HG03025 (cell line): Measurements from ENCODE around the gene TPTE2.
"Not testable (repeated sequence)": the region's sequence is repeated elsewhere in the genome, so short reads cannot be mapped to it uniquely, and the experiment has no call there.

Experiments used
- ATAC-seq: cut with Tn5 transposase; IDR thresholded peaks from one replicate; pipeline ENCODE4 v1.9.1; 2021; ENCODE audit warnings: mild to moderate bottlenecking, moderate library complexity; ENCODE audit not compliant: unreplicated experiment, low FRiP score

TPTE2 gene

DNA sequence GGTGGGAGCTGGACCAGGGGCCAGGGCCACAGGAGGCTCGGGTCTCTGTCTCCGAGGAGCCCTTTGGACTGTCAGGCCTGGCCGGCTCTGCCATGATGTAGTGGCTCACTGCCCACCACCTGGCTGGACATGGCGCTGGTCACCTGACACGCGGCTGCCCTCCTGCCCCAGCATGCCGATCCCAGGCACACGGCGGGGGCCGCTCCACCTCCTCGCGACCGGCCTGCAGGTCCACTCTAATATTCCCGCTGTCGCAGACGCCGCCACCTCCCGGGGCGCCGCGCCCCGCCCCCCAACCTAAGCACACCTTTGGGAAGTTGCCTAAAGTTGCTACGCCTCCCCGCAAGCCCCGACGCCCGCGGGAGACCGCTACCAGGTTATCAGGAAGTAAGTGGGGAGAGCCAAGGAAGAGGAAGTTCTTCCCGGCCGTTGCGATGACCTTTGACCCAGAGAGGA, at the start of gene TPTE2:
TSS of gene TPTE2 (minus strand) at position 406 of the 456 bp plus-strand sequence. CDS start 58,298 bp downstream, outside the sequence.
- not testable (repeated sequence) for ATAC-seq

DNA sequence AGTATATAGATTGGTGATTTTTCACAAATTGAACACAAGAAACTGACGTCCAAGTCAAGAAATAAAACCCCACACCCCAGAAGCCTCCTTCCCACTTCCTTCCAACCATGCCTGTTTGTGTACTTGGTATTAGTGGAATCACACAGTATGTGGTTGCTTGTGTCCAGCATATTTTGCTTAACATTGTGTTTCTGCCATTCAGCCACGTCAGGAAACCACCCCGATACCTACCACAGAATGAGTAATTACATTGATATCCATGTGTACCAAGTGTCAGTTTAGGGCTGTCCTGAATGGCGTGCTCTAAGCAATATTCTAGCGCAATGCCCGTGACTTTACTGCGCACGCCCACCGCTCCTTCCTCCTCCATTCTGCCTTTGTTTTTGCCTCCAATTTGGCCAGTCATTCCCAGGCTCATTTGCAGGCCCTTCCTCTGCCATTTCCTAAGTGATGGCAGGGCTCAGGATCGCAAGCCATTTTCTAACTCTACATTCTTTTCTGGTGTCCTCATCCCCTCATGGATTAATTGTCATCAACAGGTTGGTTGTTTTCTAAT, 46.3 kb upstream of the TPTE2 start:
- ATAC-seq: no peak

DNA sequence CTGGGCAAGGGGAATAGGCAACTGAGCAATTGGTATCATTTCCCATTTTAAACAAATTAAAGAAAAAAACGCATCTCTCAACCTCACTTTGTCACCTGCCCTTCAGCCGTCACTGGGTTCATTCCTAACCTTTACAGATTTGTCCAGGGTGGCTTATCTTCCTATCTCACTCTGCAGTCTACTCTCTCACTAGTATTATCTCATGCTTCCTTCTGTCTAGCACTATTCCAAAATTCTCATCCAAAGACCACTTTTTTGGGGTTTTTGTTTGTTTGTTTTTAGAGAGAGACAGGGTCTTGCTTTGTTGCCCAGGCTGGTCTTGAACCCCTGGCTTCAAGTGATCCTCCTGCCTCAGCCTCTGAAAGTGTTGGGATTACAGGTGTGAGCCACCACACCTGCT, 45.4 kb upstream of the TPTE2 start:
- ATAC-seq: no peak

DNA sequence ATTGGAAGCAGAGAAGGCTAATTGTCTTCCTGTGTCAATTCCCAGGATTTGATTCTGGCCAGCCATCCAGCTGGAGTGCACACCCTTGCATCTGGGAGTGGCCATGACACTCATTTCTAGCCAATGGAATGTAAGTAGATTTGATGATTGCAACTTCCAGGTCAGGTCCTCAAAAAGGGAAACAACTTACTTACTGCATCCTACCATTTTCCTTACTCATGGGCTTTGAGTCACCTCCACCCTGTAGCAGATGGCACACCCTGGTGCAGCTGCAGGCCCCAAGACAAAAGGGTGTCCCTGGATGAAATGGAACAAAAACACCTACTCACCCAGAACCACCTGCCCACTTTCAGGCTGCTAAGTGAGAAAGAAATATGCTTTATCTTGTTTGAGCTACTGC, 44.8 kb upstream of the TPTE2 start:
- ATAC-seq: no peak

DNA sequence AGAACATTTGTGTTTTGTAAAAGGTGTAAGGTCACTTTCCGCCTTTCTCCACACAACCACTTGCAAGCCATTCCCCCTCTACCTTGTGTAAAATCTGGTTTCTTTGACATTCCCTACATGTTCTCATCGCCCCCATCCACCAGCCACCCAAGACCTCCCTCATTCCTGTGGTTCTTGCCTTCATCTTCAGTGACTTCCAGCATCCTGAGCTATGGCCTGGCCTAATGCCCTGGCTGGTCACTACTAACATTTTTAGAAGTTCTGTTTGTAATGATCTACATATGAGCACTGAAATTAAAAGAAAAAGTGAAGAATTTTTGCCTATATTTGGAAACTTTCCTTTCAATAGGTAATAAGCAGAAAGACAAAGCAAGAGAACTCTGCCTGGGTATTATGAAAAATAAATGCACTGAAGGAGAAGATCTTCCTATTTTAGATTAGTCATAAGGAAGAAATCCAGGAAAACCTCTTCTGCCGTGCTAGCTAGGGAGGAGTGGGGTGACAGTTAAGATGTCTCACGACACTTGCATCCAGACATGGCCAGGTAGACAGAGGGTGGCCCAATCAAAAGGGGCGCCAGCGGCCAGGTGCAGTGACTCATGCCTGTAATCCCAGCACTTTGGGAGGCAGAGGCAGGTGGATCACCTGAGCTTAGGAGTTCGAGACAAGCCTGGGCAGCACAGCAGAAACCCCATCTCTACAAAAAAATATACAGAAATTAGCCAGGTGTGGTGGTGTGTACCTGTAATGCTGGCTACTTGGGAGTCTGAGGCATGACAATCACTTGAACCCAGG, 44.0 kb upstream of the TPTE2 start:
- no peak for ATAC-seq

DNA sequence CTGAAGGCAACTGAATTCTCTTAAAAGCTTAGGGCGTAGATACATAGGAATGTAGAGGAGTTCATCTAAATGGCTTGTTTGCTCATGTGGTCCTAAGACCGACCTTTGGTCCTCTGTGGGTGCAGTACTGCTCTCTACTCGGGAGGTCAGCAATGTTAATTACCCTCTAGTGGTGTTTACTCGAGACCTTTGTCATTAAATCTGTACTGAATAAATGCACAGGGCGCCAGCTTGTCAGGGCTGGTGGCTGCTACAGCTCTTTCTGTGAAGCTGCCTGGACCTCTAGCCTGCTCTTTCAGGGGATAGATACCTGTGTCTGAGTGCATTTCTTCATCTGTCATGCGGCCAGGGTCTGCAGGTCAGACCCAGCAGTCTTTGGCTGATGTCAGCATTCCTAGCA, 43.0 kb upstream of the TPTE2 start:
- no peak for ATAC-seq

DNA sequence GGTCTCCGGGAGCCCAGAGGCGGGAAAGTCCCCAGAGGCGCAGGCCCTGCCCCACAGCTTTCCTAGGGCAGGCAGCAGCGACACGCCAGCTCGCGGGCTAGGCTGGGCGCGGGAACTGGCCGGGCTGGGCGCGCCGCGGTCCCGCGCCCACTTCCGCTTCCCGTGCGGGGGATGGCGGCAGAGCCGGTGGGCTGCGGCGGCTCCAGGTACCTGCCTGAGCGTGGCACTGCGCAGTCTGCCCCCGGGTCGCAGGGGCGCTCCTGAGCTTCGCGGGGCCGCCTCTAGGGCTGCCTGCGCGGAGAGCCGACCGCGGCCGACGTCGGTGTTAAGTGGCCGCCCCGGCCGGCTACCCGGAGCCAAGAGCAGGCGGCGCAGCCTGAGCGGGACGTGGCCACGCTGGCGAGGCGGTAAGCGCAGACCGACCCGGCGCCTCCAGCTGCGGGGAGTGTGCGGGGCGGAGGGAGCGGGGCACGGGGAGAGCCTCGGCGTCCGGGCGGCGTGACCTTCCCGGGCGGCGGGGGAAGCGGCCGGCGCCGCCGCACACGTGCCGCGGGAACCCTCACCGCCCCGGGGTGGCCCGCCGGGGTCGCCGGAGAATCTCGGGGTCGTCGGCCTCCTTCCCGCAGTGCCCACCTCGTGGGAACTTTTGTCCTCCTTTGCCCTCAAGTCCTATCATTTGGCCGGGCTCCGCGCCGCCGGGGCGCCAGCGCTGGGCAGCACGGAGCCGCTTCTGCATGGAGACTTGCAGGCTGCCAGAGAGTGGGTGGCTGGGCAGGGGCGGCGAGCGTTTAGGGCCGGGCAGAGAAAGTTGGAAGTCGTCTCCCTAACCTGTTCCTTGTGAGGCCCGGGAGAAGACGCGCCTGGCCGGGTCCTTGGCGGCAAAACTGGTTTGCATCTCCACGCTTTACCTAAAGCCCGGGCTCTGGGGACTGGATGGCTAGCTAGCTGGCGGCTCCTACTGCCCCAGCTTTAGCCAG, 40.7 kb upstream of the TPTE2 start:
- ATAC-seq: peak; percentile 74

DNA sequence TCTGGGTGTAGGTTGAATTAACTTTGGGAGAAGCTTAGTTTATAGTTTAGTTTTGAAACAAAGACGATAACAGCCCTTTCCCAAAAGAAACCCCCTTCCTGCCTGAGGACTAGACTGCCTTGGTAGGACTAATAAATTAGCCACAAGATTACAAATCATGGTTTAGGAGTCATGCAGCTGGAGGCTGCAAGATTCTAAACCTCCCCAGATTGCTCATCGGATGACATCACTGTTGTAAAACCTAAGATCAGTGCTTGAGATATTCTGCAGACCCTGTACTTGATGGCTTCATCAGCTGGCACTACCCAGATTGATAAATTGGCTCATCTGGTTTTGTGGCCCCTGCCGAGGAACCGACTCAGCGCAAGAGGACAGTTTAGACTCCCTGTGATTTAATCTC, 36.2 kb upstream of the TPTE2 start:
- ATAC-seq: no peak

DNA sequence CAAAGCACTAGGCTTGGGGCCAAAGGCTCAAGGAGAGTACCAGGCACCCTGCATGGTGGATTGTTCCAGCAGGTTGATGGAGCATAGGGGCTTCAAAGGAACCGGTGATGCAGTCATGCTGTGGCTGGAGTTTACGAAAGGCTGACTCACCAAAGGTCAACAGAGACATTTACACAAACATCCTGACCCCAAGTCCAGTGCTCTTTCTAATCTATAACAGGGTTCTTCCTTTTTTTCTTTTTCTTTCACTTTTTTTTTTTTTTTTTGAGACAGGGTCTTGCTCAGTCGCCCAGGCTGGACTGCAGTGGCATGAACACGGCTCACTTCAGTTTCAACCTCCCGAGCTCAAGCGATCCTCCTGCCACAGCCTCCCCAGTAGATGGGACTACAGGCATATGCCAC, 35.6 kb upstream of the TPTE2 start:
- ATAC-seq: no peak

DNA sequence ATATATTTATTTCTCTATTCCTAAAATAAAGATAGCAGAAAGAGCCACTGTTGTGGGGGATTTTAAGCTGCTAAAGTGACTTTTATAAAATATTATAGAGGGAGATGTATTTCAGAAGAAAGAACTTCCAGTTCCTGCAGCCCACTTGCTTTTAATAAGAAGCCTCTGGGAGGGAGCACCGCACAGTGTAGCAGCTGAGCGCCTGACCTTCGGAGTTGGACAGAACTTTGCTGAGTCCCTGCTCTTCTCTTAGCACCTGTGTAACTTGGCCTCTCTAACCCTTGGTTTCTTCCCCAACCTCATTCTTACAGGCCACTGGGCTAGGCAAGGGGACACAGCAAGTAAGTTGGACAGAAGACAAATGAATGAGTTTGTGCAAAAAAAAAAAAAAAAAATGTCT, 34.8 kb upstream of the TPTE2 start:
- ATAC-seq: no peak

DNA sequence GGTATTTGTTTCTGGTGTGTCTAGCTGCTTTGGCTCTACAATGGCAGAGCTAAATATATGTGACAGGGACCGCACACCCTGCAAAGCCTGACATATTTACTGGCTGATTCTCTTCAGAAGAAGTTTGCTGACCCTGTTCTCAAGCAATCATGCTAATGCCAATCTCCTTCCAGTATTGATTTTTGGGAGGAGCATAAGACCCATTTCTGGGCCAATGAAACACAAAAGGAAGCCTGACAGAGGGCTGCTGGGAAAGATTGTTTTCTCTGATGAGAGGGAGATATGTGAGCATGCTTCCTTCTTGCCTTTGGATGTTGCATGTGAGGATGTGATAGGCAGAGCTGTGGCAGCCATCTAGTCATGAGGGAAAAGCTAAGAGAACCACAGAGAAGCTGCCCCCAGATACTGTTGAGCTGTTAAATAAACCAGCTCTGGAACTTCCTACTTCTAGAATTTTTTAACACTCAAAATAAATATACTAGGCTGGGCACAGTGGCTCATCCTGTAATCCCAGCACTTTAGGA, 31.4 kb upstream of the TPTE2 start:
- ATAC-seq: no peak

DNA sequence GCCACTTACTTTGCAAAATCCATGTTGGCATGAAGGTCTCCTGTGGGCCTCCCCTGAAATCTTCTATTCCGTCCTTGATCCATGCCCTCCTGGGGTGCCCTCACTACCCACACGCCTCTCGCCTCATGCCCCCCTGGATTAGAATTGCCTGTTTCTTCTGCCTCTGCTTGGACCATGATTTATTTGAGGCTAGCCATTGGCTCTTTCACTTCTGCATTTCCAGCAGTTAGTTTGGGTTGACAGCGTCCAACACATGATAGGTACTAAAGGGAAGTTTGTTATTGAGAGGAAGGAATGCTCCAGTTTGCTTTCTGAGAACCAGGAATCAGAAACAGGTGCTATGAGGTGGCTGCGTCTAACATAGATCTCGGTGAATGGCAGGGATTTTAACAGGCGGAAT, 30.5 kb upstream of the TPTE2 start:
- ATAC-seq: no peak

DNA sequence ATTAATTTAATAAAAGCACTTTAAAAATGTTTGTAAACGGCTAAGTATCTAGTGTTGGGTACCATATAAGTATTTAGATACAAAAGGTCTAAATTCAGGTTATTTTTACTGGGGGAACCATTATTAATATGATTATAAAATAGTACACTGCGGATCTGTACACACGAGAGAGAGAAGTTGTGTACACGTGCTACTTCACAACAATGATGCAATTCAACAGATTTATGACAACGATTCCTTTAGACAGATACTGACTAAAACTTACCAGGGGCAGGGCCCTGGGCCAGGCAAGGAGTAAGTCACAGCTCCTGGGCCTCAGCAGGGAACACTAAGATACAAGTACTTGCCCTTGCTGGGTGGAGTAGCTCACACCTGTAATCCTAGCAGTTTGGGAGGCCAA, 29.1 kb upstream of the TPTE2 start:
- ATAC-seq: no peak

DNA sequence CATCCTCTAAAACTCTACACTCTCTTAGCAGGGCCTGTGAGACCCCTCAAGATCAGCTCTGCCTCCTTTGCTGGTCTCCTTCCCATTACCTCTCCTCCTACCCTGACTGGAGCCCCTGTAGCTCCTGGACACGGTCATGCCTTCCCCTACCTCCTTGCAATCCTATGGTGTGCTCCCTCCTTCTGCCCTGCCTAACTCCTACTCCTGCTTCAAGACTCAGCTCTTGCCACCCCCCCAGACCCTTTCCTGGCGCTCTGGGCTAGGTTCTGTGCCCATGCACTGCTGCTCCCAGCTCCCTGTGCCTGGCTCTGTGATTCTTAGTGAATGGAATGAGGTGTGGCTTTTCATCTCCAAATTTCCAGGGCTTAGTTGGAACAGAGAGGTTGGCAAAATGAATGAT, 28.0 kb upstream of the TPTE2 start:
- no peak for ATAC-seq

DNA sequence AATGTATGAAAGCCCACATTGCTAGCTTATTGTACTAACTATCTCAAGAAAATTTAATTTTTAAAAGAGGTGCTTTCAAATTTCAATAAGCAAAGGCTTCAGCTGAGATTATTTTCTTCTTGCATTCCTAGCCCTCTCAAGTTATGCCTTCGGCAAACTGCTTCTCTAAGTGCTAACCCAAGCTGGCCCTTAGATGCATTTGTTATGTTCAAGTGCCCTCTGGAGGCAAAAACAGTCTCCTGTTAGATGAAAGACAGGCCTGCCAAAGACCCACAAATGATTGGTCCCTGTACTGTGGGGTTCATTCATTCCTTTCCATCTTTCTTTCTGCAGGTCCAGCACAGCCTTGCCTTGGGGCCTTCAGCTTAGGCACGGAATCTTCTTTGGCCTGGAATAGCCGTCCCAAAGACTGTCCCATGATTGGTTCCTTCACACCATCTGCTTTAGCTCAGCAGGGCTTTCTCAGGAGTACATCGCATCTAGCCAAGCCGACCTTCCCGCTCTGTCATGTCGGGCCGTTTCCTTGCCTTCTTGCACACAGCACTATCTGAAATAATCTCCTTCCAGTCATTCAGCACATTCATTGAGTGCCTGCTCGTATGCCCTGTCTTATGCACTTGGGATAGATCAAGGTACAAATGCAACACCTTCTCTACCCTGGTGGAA, 26.4 kb upstream of the TPTE2 start:
- peak; percentile 68 for ATAC-seq

DNA sequence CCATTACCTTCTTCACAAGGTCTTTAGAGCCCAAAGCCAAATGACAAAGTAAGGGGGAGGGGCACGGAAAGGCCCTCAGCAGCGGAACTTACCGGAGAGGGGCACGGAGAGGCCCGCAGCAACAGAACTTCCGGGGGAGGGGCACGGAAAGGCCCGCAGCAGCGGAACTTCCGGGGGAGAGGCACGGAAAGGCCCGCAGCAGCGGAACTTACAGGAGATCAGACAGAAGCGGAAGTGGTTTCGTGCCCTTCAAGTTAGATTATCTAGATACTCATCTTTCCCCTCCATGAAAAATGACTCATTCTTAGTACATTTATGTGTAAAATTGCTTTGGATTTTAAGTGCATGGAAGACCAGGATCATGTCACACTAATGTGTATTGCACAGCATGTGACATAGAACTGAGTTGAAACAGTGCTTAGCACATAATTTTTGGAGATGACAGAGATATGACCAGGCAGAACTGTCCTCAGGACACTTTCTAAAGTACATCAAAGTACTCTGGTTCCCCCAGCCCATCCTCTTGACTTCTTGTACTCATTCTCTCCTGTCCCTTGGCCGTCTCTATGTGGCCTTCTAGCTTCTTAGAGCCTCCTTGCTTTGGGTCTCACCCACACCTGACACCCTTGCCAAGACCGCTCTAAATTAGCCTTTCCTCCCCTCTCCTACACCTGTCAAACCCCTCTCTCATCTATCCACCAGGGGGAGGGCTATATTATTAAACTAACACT, 25.7 kb upstream of the TPTE2 start:
- peak; percentile 68 for ATAC-seq

DNA sequence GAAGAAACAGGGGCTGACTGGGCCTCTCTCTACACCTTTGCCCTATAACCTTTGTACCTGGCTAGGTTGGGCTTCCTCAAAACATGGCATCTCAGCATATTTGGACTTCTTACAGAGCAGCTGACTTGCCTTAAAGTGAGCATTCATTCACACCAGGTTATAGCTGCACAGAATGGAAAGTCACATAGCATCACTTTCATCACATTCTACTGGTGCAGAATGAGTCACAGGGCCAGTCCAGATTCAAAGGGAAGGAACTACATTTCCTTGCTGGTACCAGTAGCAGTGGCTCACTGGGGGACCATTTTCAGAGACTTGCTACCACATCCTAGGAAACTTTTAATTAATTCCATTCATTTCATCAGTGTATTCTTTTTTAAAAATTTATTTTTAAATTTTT, 20.3 kb upstream of the TPTE2 start:
- no peak for ATAC-seq

DNA sequence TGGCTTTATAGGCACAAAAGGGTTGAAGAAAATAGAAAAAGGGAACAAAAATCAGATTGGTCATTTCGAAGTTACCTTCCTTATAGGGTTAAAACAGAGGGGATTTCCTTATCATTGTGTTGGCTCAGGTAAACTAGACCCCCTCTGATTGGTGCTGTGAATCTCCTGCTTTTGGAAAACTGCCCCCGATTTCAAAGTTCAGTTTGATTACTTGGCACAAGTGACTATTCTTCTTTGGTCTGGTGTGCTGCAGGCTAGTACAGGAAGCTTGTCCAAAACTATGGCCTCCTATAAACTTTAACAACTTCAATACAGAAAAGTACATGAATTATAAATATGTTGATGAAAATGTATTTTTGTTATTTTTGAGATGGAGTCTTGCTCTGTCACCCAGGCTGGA, 13.9 kb upstream of the TPTE2 start:
- ATAC-seq: no peak

DNA sequence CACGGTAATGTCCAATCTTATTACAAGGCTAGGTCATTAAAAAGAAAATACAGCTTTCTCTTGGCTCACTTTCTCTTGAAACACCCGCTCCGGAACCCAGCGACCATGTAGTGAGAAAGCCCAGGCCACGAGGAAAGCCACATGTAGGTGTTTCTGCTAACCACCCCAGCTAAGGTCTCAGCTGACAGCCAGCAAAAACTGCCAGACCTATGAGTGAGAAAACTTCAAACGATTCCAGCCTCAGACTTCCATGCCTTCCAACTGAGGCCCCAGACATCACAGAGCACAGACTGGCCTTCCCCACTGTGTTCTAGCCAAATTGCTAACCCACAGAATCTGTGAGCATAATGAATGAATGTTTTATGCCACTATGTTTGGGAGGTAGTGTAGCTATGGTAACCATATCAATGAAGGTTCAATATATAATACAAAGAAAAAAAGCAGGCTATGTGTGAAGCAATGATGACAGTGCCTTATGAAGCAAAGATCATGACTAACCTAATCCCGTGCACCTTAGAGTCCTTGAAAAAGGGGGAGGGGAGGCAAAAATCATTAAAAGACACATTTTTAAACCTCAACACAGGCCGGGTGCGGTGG, 11.9 kb upstream of the TPTE2 start:
- ATAC-seq: no peak
